ENCODE results near the gene JOSD2. TPM values are rescaled to one million over a fixed set of nuclear protein-coding genes. Genes with fewer than 3 reads are reported as not detected.

Gene JOSD2
- total RNA-seq, 1 experiment from 2014 or later = 40.9 TPM

- no peak for ATAC-seq
- no TSS peak for BruUV-seq (replicated peaks)
These were observed 36.6 kb upstream of the JOSD2 start for GRCh38 chr19:50547385-50548190.

More at GRCh38 chr19:50547385-50548190, 36.6 kb upstream of the JOSD2 start:
- intact Hi-C loops (cut with micrococcal nuclease) = no loop called here
- no peaks in the 10 kb centered on the region for H3K9me3 ChIP-seq (ENCODE audit: control insufficient read depth in 1 of 2, insufficient read depth in 1 of 2, low read depth in 1 of 2, low read length in 2 of 2)
- RAD21 ChIA-PET (ENCODE audit: low non-redundant PET in 1 of 2, low total read pairs in 2 of 2, uncharacterized antibody in 2 of 2, unreplicated experiment in 2 of 2) = no interaction called here
- no peak for DNase-seq (ENCODE audit: low read depth, low spot score)
- H3K9ac ChIP-seq (ENCODE audit: low read length) = no peak overlapping the region
- TF ChIP-seq ELF1 (IDR thresholded peaks at IDR 0.05; ENCODE audit: borderline replicate concordance, low read depth) (no peak), EGR1 (IDR thresholded peaks at IDR 0.05; ENCODE audit: low read depth) (no peak), POLR2AphosphoS5 (IDR thresholded peaks at IDR 0.05; ENCODE audit: low read depth, low read length) (no peak), CEBPB (IDR thresholded peaks at IDR 0.05; ENCODE audit: low read depth) (no peak), EZH2 (IDR thresholded peaks at IDR 0.05) (no peak), SIN3A (IDR thresholded peaks at IDR 0.05; ENCODE audit: low read depth) (no peak), YY1 (IDR thresholded peaks at IDR 0.05; ENCODE audit: extremely low read depth, insufficient replicate concordance, low read depth, low read length) (no peak), ZBTB33 (IDR thresholded peaks at IDR 0.05; ENCODE audit: extremely low read depth, insufficient replicate concordance, low read length) (no peak), CBX3 (IDR thresholded peaks at IDR 0.05; ENCODE audit: low read depth) (no peak), FOSL1 (IDR thresholded peaks at IDR 0.05; ENCODE audit: low read depth) (no peak), ZNF274 (IDR thresholded peaks at IDR 0.05; ENCODE audit: low read depth, low read length) (no peak), MAX (IDR thresholded peaks at IDR 0.05) (no peak), TCF7L2 (IDR thresholded peaks at IDR 0.05; ENCODE audit: borderline replicate concordance, extremely low read depth, insufficient read depth, insufficient read length) (no peak), RAD21 (IDR thresholded peaks at IDR 0.05; ENCODE audit: low read depth) (no peak)
- H3K4me2 ChIP-seq (ENCODE audit: low read length) = no peak overlapping the region
- no peak overlapping the region for H2AFZ ChIP-seq (ENCODE audit: low read depth, low read length, poor library complexity, severe bottlenecking)
- no peaks in the 10 kb centered on the region for H4K20me1 ChIP-seq (ENCODE audit: insufficient read depth)
- H3K27me3 ChIP-seq (ENCODE audit: insufficient read depth, low read length) = no peaks in the 10 kb centered on the region
- H3K4me3 ChIP-seq (replicated peaks in 1 of 2; ENCODE audit: low read depth in 1 of 2, low read length in 2 of 2) = no peak overlapping the region
- H3K9me2 ChIP-seq (ENCODE audit: insufficient read depth) = no peaks in the 10 kb centered on the region
- no peaks in the 10 kb centered on the region for H3K36me3 ChIP-seq (ENCODE audit: control insufficient read depth in 1 of 2, insufficient read depth in 2 of 2, low read length in 2 of 2)
- no peak overlapping the region for H3K27ac ChIP-seq (ENCODE audit: low read depth, low read length)
- CTCF ChIA-PET = interaction anchor here (1.7 kb wide), 1 partner anchor 9 kb away, joined by 6 read pairs; no protein-coding TSS in a partner anchor
- POLR2A ChIA-PET = no interaction called here
- no peaks in the 10 kb centered on the region for H3K4me1 ChIP-seq (ENCODE audit: control insufficient read depth in 1 of 2, insufficient read depth in 2 of 2, low read length in 2 of 2)
- H3K79me2 ChIP-seq (ENCODE audit: insufficient read depth, low read length) = no peaks in the 10 kb centered on the region

Measured in HCT116 (cell line).